NCI-H2196 (cell line): ENCODE data around the gene CXCR6.

Experiments
- DNase-seq: peaks from one replicate; lab custom pipeline; 2025; ENCODE audit not compliant: unreplicated experiment; lab: John Stamatoyannopoulos, UW

CXCR6 gene

GRCh38 chr3:45946875-45947274, 3.6 kb downstream of the CXCR6 start:
- DNase-seq, result no peak

DNA sequence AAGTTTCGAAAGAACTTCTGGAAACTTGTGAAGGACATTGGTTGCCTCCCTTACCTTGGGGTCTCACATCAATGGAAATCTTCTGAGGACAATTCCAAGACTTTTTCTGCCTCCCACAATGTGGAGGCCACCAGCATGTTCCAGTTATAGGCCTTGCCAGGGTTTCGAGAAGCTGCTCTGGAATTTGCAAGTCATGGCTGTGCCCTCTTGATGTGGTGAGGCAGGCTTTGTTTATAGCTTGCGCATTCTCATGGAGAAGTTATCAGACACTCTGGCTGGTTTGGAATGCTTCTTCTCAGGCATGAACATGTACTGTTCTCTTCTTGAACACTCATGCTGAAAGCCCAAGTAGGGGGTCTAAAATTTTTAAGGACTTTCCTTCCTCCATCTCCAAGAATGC, 4.1 kb downstream of the CXCR6 start:
- DNase-seq, result no peak

GRCh38 chr3:45948311-45948781, 5.1 kb downstream of the CXCR6 start:
- DNase-seq, result no peak

- DNase-seq, result no peak
Observed at GRCh38 chr3:45948881-45949280, 5.6 kb downstream of the CXCR6 start.

DNA sequence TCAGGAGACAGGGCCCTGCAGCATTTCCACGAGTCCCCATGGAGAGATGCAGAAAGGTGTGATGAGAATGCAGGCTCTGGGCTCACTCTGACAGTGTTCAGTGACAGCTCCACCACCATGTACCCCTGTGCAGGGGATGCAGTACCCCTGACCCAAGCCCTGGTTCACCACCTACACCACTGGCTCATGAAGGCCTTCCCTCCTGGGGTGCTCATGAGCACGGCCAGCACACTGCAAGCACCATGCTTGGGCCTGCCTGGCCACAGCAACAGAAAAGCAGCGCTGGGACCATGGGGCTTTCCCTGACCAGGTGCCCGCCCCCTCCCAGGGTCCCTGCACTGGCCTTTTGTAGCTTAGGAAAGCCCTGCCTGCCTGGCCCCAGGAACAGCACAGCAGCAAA, 6.2 kb downstream of the CXCR6 start:
- DNase-seq, result no peak

- no peak for DNase-seq
Observed at GRCh38 chr3:45950131-45950530, 6.9 kb downstream of the CXCR6 start.

- DNase-seq, result no peak
Observed at GRCh38 chr3:45950686-45951600, 7.7 kb downstream of the CXCR6 start.

GRCh38 chr3:45951946-45952345, 8.7 kb downstream of the CXCR6 start:
- no peak for DNase-seq

GRCh38 chr3:45952456-45952855, 9.2 kb downstream of the CXCR6 start:
- DNase-seq, result no peak

- no peak for DNase-seq
Observed at GRCh38 chr3:45953536-45953935, 10.3 kb downstream of the CXCR6 start.

DNA sequence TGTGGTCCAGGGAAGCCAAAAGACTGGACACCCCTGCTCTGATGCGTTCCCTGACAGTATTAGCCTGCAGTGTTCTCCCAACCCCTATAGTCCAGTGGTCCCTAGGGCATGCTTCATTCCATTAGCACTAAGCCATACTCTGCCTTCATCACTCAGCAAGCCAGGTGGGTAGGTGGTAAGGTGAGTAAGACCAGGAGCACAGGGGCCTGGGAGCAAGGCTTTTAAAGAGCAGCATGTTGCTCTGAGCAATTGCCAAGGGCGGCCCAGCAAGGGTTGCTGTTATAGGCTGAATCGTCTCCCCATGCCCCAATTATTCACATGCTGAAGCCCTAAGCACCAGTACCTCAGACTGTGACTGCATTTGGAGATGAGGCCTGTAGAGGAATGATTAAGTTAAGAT, 11.0 kb downstream of the CXCR6 start:
- DNase-seq, result no peak

DNA sequence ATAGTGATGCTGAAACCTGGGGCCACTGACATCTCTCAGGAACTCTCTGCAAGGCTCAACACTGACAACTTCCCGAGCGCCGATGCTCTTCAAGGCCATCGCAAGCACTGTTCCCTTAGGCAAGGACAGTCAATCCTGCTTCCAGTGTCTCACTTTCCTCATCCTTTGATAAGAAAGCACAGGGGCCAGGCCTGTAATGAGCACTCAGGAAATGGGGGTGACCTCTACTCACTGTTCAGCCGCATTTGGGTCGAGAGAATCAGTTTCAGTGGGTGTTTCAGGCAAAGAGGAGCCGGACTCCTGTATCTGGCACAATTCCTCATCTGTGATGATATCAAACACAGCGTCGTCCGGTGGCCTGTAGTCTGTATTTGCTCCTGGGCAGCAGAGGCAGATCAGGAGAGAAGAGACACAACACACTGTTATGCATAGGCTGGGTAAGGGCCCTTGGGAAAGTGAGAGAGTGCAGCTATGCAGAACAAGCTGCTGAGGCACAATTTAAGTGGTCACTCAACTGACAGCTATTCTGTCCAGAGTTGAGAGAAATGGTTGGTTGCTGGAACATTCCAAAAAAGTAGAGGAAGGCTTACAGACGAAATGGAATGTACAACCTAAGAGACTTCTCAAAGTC, 11.9 kb downstream of the CXCR6 start:
- no peak for DNase-seq

DNA sequence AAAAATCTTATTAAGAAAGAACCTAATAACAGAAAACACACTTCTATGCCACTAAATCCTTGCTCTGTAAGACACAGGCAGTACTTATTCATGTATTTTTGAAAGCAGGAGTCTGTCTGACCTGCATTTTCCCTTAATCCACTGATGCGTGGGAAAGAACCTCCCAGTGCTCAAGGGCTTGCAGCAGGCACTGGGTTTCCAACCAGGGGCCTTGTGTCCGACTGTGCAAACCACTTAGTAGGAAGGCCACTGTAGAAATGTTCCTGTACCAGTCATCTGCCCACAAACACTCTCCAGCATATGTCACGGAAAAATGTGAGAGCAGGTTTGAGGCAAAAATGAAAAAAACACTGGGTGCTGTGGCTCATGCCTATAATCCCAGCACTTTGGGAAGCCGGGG, 12.4 kb downstream of the CXCR6 start:
- DNase-seq, result no peak

GRCh38 chr3:45957586-45957985, 14.3 kb downstream of the CXCR6 start:
- no peak for DNase-seq

DNA sequence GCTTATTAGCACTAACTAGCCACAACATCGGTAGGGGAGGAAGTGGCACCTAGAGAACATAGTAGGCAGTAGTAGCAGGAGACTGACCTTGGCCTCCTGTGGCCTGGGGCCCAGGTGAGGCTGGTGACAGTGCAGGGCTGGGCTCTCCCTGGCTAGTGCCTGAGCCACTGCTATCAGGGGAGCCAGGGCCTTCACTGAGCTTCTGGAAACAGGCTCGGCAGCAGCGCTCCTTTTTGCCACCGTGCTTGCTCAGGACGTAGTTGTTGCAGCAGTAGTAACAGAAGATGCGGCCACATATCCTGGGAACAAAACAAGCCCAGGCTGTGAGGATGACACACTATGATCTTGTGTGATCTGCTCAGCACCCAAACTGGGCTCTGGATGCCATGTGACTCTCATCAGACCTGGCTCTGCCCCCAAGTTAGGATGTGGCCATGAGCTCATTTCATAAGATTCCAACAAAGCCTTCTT, 15.1 kb downstream of the CXCR6 start:
- DNase-seq, result no peak

DNA sequence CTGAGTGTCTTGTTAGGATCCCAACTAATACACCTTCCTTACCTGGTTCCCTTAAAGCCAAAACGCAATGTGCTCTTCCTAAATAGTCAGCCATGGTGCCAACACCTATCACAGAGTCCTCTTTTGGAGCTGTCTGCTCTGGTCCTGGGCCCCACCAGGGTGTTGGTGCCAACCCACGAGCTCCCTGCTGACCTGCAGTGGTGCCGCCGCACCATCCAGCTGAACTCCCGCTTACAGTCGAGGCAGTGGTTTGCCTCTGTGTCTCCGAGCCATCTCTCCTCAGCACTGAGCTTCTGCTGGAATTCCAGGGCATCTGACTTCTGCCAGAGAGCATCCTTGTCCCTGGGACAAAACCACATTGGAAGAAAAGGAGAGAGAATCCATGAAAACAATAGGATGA, 15.9 kb downstream of the CXCR6 start:
- no peak for DNase-seq

DNA sequence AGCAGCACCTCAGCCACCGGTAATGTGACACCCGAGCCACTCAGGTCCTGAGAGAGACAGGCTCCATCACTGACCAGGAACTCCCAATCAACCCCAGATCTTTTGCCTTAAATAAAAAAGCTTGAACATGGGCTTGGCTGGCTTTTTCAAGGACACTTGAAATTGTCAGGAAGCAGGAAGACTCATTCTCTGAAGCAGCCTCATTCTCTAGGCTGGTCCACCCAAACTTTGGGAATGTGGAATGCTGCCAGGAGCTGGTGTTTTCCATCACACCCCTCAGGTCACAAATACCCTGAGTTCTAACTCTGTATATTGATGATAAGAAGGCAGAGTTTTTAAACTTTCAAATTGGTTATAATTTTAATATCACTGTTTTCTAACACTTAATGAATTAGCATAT, 17.0 kb downstream of the CXCR6 start:
- no peak for DNase-seq

DNA sequence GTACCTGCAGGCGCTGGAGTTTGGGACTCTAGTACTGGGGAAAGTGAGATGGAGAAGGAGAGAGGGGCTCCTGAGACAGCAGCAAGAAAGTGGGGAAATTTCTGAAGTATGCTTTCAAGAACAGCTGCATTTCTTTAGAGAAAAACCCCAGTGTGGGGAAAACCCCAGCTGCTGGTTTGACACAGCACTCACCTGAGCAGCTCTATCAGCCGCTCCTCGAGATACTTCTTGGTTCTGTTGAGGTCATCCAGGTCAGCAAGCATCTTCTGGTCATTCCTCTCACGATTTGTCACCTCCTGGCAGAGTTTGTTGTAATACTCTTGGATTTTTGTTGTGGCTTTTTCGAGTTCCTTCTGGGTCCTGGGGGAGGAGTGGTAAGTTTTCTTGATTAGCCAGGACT, 18.8 kb downstream of the CXCR6 start:
- DNase-seq, result no peak

DNA sequence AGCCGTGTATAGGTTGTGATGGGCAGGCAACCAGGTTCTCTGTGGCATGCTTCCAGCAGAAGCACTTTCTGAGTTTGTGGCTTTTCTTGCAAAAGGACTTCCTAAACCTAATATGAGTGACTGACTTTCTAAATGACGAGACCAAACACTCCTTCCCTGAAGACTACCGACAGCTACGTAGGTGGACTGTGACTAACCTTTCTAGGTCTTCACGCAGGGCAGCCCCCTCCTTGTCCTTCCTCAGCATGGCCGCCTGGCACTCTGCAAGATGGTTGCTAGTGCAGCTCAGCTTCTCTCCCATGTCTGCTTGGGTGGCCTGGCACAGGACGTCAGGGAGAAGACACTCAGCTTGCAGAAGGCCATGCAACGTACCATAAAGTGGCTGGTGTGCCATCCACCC, 20.9 kb downstream of the CXCR6 start:
- no peak for DNase-seq

DNA sequence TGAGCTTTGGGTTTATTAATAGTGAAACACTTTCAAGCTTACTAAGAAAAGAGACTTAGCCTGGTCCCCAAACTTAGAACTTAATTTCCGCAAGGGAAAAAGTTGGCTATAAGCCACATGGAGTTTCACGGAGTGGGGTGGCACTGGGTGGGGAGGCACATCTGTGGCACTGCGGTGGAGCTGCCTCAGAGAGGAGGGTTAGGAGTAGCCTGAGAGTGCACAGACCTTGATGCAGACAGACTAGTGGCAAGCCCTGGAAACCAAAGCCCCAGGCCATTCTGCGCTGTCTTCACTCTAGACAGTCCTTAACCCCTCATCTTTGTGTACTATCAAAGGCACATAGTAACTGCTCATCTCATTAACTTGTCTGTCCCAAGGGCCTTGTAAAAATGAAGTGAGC, 22.0 kb downstream of the CXCR6 start:
- DNase-seq, result no peak

GRCh38 chr3:45965653-45966052, 22.4 kb downstream of the CXCR6 start:
- no peak for DNase-seq

- DNase-seq, result no peak
Observed at GRCh38 chr3:45966371-45966791, 23.1 kb downstream of the CXCR6 start.
